Measurements from ENCODE around the gene WDR88. TPM values are rescaled to one million over a fixed set of nuclear protein-coding genes. Genes with fewer than 3 reads are reported as not detected.

WDR88 gene
- total and polyA plus RNA-seq, 12 donors: 0.03 to 0.11 TPM; not detected in 10

DNA sequence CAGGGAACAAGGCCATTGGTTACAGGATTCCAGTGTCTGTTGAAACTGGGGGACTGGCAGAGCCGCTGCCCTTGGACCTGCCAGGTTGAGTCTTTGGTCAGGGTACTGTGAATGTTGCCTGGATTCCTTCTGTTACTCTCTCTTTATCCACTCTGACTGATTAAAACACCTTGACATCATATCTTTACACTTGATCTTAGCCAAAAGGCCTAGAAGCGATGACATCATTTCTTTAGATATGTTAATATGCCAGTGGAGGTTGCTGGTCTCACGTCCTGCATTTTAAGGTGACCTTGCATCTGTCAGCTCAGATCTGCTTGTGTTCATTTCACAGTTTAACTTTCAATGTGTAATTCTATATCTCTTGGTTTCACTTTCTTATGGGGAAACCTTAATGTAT, 41.7 kb upstream of the WDR88 start:
- TF ChIP-seq, protein P1, sequence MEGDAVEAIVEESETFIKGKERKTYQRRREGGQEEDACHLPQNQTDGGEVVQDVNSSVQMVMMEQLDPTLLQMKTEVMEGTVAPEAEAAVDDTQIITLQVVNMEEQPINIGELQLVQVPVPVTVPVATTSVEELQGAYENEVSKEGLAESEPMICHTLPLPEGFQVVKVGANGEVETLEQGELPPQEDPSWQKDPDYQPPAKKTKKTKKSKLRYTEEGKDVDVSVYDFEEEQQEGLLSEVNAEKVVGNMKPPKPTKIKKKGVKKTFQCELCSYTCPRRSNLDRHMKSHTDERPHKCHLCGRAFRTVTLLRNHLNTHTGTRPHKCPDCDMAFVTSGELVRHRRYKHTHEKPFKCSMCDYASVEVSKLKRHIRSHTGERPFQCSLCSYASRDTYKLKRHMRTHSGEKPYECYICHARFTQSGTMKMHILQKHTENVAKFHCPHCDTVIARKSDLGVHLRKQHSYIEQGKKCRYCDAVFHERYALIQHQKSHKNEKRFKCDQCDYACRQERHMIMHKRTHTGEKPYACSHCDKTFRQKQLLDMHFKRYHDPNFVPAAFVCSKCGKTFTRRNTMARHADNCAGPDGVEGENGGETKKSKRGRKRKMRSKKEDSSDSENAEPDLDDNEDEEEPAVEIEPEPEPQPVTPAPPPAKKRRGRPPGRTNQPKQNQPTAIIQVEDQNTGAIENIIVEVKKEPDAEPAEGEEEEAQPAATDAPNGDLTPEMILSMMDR (IDR thresholded peaks at IDR 0.05): no peak
- no peak for TF ChIP-seq POLR2A (IDR thresholded peaks at IDR 0.05)
- no peaks in the 10 kb centered on the region for H3K4me1 ChIP-seq (replicated peaks in 1 of 2)
- no peaks in the 10 kb centered on the region for H3K9me3 ChIP-seq (replicated peaks in 1 of 3)
- intact Hi-C loops (cut with DNase I): no loop called here
- WGBS, 4 donors: 73 to 88% (median 87%) methylated on average over 3 of the region's 3 CpGs
- no peaks in the 10 kb centered on the region for H3K27me3 ChIP-seq
- H3K36me3 ChIP-seq (replicated peaks in 1 of 2): peaks cover 0 to 68% of the 10 kb centered on the region in 2 donors
- DNase-seq: no peak
- H3K27ac ChIP-seq: no peak overlapping the region
- H3K4me3 ChIP-seq: no peak overlapping the region

DNA sequence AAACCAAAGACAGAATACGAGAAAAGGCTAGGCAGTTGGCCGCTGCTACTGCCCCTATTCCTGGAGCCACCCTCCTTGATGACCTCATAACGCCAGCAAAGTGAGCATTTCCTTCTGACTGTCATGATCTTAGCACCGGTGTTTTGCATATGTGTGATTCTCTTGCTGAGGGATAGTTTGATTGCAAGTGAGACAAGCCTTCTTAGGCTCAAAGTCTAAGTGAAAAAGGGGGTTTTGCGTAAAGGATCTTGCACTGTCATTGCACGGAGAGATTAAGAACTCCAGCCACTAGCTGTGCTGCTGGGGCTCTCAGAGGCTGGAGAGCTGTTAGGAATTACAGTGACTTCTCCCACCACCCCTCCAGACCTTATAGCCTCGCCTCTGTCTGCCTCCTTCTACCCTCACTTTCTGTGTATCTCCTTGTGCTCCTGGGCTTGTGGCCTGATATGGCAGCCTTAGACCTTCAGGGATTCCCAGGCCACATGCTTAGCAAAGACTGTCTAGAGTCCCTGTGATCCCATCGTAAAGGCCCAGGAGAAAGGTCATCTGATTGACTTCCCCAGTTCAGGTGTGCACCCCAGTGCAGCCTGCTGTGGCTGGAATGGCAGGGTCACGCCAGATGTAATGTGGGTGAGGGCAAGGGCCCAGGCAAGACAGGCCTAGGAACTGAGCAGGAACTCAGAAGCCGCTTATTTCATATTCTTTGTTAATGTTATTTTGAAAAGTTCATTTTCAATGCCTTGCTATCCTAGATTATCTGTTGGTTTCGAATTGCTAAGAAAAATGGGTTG, 38.3 kb upstream of the WDR88 start:
- Histone ChIP-seq H3K27me3 (no peaks in the 10 kb centered on the region), H3K4me3 (no peak overlapping the region), H3K27ac (no peak overlapping the region), H3K36me3 (replicated peaks in 1 of 2) (peaks cover 0 to 94% of the 10 kb centered on the region in 2 donors), H3K9me3 (replicated peaks in 1 of 3) (no peaks in the 10 kb centered on the region), H3K4me1 (replicated peaks in 1 of 2) (no peaks in the 10 kb centered on the region)
- TF ChIP-seq POLR2A (IDR thresholded peaks at IDR 0.05): no peak
- TF ChIP-seq, protein P1 (IDR thresholded peaks at IDR 0.05): no peak
- 90 to 95% (median 94%) methylated on average over 11 of the region's 11 CpGs for WGBS, 4 donors
- no peak for DNase-seq
- intact Hi-C loops (cut with DNase I): no loop called here

DNA sequence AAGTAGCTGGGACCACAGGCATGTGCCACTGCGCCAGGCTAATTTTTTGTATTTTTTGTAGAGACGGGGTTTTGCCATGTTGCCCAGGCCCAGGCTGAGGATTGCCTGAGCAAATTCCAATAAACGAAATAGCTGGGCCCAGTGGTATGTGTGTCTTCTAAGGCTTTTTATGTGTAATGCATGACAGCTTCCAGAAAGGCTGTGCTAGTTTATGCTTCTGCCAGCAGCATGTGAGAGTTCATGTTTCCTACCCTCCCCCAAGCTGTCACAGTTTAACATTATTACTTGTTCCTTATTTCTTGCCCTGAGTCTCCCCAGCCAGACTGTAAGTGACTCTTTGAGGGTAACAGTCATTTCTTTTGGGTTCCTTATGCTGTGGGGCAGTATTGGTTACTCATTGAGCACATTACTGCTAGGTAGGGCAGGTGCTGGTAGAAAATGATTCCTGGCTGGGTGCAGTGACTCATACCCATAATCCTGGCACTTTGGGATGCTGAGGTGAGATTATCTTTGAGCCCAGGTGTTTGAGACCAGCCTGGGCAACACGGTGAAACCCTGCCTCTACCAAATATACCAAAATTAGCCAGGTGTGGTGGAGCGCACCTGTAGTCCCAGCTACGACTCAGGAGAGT, 37.4 kb upstream of the WDR88 start:
- DNase-seq: no peak
- Histone ChIP-seq H3K4me3 (no peak overlapping the region), H3K9me3 (replicated peaks in 1 of 3) (no peaks in the 10 kb centered on the region), H3K4me1 (replicated peaks in 1 of 2) (no peaks in the 10 kb centered on the region), H3K27me3 (no peaks in the 10 kb centered on the region), H3K36me3 (replicated peaks in 1 of 2) (peaks cover 0 to 86% of the 10 kb centered on the region in 2 donors), H3K27ac (no peak overlapping the region)
- intact Hi-C loops (cut with DNase I): no loop called here
- TF ChIP-seq, protein P1 (IDR thresholded peaks at IDR 0.05): no peak
- no peak for TF ChIP-seq POLR2A (IDR thresholded peaks at IDR 0.05)
- WGBS, 4 donors: 90 to 98% (median 92%) methylated on average over 6 of the region's 6 CpGs

DNA sequence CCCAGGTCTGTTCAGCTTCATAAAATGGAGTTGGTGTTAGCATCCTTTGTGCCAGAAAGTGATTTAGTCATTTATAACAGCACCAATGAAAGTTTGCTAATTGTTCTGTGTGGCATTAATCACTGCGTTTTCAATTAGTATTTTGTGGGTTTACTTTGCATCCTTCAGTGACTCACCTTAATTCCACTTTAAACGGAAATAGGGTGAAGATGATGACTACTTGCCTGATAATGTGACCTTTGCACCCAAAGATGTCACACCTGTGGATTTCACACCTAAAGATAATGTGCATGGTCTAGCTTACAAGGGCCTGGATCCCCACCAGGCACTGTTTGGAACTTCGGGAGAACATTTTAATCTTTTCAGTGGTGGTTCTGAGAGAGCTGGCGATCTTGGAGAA, 35.9 kb upstream of the WDR88 start:
- no peaks in the 10 kb centered on the region for H3K4me1 ChIP-seq (replicated peaks in 1 of 2)
- 89 to 92% (median 90%) methylated on average over 4 of the region's 4 CpGs for WGBS, 4 donors
- H3K27me3 ChIP-seq: no peaks in the 10 kb centered on the region
- peaks cover 0 to 84% of the 10 kb centered on the region in 2 donors for H3K36me3 ChIP-seq (replicated peaks in 1 of 2)
- TF ChIP-seq, protein P1 (IDR thresholded peaks at IDR 0.05): no peak
- no peak for TF ChIP-seq POLR2A (IDR thresholded peaks at IDR 0.05)
- H3K4me3 ChIP-seq: no peak overlapping the region
- no peak for DNase-seq
- H3K9me3 ChIP-seq (replicated peaks in 1 of 3): no peaks in the 10 kb centered on the region
- intact Hi-C loops (cut with DNase I): no loop called here
- no peak overlapping the region for H3K27ac ChIP-seq
